ENCODE measurements around the gene DNAJC1.
"Not testable (repeated sequence)": the region's sequence is repeated elsewhere in the genome, so short reads cannot be mapped to it uniquely, and the experiment has no call there.

Gene DNAJC1

GRCh38 chr10:21722209-21722608 lies 281.3 kb downstream of the DNAJC1 start:
- no peak for DNase-seq

GRCh38 chr10:21721000-21721665 lies 282.4 kb downstream of the DNAJC1 start:
- no peak for DNase-seq

GRCh38 chr10:21720090-21720489 lies 283.4 kb downstream of the DNAJC1 start:
- DNase-seq, result no peak

- DNase-seq, result no peak
Measured at GRCh38 chr10:21719502-21719901, 284.0 kb downstream of the DNAJC1 start.

- DNase-seq, result not testable (repeated sequence)
Measured at GRCh38 chr10:21717437-21718054, 286.0 kb downstream of the DNAJC1 start.

- DNase-seq, result peak; percentile 45
Measured at GRCh38 chr10:21715531-21716195, 287.9 kb downstream of the DNAJC1 start.

GRCh38 chr10:21712975-21713374 lies 290.6 kb downstream of the DNAJC1 start:
- DNase-seq, result no peak

GRCh38 chr10:21707498-21707897 lies 296.0 kb downstream of the DNAJC1 start:
- DNase-seq, result no peak
